HEK293T (cell line): ENCODE measurements around the gene CEP89.

Source experiments
- BHLHE40 ChIP-seq: fragments of 450-650 bp; IDR thresholded peaks from 2 replicates; pipeline ENCODE4 v1.6.1; 2016; ENCODE audit warnings: mild to moderate bottlenecking, moderate library complexity, borderline replicate concordance
- CTBP1 ChIP-seq: fragments of 450-650 bp; IDR thresholded peaks from 2 replicates; pipeline ENCODE4 v1.6.1; 2016; ENCODE audit warnings: borderline replicate concordance
- FOXA1 ChIP-seq: fragments of 450-650 bp; IDR thresholded peaks from 2 replicates; pipeline ENCODE4 v1.6.1; 2016; ENCODE audit warnings: mild to moderate bottlenecking
- FOXK2 ChIP-seq: fragments of 450-650 bp; IDR thresholded peaks from 2 replicates; pipeline ENCODE4 v1.6.1; 2016; ENCODE audit warnings: mild to moderate bottlenecking
- FOXM1 ChIP-seq: fragments of 450-650 bp; IDR thresholded peaks from 2 replicates; pipeline ENCODE4 v1.6.1; 2017; ENCODE audit warnings: mild to moderate bottlenecking, borderline replicate concordance
- HDGF ChIP-seq: fragments of 450-650 bp; IDR thresholded peaks from 2 replicates; pipeline ENCODE4 v1.6.1; 2017; ENCODE audit warnings: antibody characterized with exemption, borderline replicate concordance
- LEF1 ChIP-seq: fragments of 450-650 bp; IDR thresholded peaks from 2 replicates; pipeline ENCODE4 v1.6.1; 2017; ENCODE audit warnings: mild to moderate bottlenecking, borderline replicate concordance
- NFRKB ChIP-seq: fragments of 450-650 bp; IDR thresholded peaks from 2 replicates; pipeline ENCODE4 v1.6.1; 2016; ENCODE audit warnings: mild to moderate bottlenecking, moderate library complexity
- SP1 ChIP-seq: fragments of 450-650 bp; IDR thresholded peaks from 2 replicates; pipeline ENCODE4 v1.6.1; 2017
- SUZ12 ChIP-seq: fragments of 450-650 bp; IDR thresholded peaks from 2 replicates; pipeline ENCODE4 v1.6.1; 2016; ENCODE audit warnings: mild to moderate bottlenecking
- TARDBP ChIP-seq: fragments of 450-650 bp; IDR thresholded peaks from 2 replicates; pipeline ENCODE4 v1.6.1; 2016
- ZNF384 ChIP-seq: fragments of 450-650 bp; IDR thresholded peaks from 2 replicates; pipeline ENCODE4 v1.6.1; 2016
- TF ChIP-seq, protein P1 (sequence below): fragments of 450-650 bp; IDR thresholded peaks from 2 replicates; pipeline ENCODE4 v1.6.1; 2016

DNA sequence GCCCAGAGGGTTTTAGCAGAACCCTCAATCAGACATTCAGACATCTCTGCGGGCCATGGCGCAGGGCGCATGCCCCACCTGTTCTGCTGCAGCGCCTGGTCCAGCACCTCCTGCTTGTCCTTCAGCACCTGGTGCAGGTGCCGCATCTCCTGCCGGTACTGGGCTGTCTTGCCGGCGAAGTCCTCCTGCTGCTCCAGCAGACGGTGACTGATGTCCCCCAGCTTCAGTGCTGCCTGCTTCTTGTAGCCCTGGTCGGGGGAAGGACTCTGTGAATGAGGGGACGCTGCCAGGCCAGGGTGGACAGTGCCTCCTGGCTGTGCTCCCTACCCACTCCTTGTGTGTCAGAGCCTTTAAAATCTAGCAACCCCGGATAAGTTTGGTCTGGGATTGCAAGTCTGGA, 90.0 kb downstream of the CEP89 start:
- no peak for TF ChIP-seq SUZ12
- TF ChIP-seq FOXA1, result no peak
- TF ChIP-seq ZNF384, result no peak
- TF ChIP-seq, protein P1, sequence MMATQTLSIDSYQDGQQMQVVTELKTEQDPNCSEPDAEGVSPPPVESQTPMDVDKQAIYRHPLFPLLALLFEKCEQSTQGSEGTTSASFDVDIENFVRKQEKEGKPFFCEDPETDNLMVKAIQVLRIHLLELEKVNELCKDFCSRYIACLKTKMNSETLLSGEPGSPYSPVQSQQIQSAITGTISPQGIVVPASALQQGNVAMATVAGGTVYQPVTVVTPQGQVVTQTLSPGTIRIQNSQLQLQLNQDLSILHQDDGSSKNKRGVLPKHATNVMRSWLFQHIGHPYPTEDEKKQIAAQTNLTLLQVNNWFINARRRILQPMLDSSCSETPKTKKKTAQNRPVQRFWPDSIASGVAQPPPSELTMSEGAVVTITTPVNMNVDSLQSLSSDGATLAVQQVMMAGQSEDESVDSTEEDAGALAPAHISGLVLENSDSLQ, result no peak
- TF ChIP-seq SP1, result no peak
- no peak for TF ChIP-seq FOXK2
- TF ChIP-seq FOXM1, result no peak
- no peak for TF ChIP-seq TARDBP
- no peak for TF ChIP-seq HDGF
- TF ChIP-seq NFRKB, result no peak
- no peak for TF ChIP-seq CTBP1
- TF ChIP-seq LEF1, result no peak
- no peak for TF ChIP-seq BHLHE40
